ENCODE data around the gene COQ2.

DNA sequence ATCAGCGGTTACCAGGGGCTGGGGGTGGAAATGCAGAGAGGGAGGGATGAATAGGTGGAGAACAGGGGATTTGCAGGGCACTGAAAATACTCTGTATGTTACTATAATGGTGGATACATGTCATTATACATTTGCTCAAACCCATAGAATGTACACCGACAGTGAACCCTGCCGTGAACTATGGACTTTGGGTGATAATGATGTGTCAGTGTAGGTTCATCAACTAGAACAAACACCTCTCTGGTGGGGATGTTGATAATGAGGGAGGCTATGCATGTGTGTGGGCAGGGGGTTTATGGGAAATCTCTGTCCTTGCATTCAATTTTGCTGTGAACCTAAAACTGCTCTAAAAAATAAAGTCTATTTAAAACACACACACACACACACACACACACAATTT is 38.5 kb upstream of the COQ2 start:
- TF ChIP-seq FOXA1 (IDR thresholded peaks at IDR 0.05) (no peak), HDGF (IDR thresholded peaks at IDR 0.05; ENCODE audit: borderline replicate concordance) (no peak), BHLHE40 (IDR thresholded peaks at IDR 0.05; ENCODE audit: borderline replicate concordance) (no peak), FOXM1 (IDR thresholded peaks at IDR 0.05; ENCODE audit: borderline replicate concordance) (no peak), NFRKB (IDR thresholded peaks at IDR 0.05) (no peak), ZNF384 (IDR thresholded peaks at IDR 0.05) (no peak), LEF1 (IDR thresholded peaks at IDR 0.05; ENCODE audit: borderline replicate concordance) (no peak), FOXK2 (IDR thresholded peaks at IDR 0.05) (no peak), CTBP1 (IDR thresholded peaks at IDR 0.05; ENCODE audit: borderline replicate concordance) (no peak)

Data from HEK293T (cell line).